Erythroblast (primary cell): ENCODE data around the gene RNF180.

ENCODE experiments used
- GATA1 ChIP-seq: IDR thresholded peaks from 2 replicates; pipeline ENCODE4 v1.6.1; 2011; ENCODE audit warnings: low read depth, mild to moderate bottlenecking, control low read depth, low read length, moderate library complexity
- POLR2A ChIP-seq: IDR thresholded peaks from 2 replicates; pipeline ENCODE4 v1.6.1; 2011; ENCODE audit warnings: mild to moderate bottlenecking, low read length

DNA sequence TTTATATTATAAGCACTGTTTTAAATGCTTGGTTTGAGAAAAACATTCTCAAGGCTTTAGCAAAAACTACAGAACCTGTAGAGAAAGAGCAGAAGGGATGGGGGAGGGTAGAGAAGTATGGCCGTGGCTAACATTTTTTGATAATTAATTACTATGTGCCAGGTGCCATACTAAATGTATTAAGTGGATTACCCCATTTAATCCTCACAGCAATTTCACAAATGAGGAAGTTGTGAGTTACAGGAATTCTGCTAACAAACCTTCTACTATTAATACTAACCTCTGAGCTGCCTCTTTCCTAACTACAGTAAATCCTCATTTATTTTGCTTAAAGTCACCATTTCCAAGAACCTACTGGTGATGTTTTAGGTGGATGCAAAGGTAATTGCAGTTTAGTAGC is 157.9 kb downstream of the RNF180 start:
- TF ChIP-seq POLR2A (no peak), GATA1 (no peak)
